ENCODE data around the gene ZBTB8OS. TPM values are rescaled to one million over a fixed set of nuclear protein-coding genes. Genes with fewer than 3 reads are reported as not detected.

The ZBTB8OS gene
- total RNA-seq, 1 experiment from 2014 or later, result 49.2 TPM

DNA sequence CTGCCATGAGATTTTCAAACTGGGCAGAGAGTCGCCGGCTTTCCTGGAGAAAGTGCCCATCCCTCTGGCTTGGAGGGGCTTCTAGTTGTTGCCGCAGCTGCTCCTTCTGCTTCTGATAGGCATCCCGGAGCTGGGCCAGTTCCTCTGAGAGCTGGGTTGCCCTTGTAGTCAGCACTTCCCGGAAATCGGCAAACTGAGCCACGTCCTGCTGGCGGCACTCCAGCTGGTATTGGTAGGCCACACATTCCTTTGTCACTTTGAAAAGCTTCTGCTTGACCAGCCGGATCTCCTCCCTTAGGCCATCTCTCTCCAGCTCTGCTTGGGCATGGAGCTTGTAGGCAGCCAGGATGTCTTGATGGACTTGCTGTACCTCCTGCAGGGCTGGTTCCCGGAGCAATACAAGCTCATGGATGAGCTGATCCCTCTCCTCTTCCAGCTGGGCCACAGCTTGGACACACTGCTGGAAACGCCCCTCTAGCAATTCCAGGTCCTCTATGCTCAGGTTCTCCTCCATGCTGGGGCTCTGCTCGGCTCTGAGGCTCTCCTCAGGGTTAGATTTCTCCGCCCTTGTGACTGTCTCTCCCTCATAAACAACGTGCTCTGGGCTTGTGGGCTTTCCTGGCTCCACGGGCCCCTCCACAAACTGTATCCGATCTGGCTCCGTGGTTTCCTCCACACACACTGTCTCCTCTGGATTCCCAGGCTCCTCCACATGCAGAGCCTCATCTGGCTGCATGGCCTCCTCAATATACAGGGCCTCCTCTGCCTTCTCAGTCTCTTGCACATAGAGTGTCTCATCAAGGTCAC, 45.0 kb upstream of the ZBTB8OS start (continued):
- TF ChIP-seq, protein P1, sequence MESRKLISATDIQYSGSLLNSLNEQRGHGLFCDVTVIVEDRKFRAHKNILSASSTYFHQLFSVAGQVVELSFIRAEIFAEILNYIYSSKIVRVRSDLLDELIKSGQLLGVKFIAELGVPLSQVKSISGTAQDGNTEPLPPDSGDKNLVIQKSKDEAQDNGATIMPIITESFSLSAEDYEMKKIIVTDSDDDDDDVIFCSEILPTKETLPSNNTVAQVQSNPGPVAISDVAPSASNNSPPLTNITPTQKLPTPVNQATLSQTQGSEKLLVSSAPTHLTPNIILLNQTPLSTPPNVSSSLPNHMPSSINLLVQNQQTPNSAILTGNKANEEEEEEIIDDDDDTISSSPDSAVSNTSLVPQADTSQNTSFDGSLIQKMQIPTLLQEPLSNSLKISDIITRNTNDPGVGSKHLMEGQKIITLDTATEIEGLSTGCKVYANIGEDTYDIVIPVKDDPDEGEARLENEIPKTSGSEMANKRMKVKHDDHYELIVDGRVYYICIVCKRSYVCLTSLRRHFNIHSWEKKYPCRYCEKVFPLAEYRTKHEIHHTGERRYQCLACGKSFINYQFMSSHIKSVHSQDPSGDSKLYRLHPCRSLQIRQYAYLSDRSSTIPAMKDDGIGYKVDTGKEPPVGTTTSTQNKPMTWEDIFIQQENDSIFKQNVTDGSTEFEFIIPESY (IDR thresholded peaks at IDR 0.05; ENCODE audit: extremely low read depth, insufficient replicate concordance, low read length), result no peak
- TF ChIP-seq, protein P2, sequence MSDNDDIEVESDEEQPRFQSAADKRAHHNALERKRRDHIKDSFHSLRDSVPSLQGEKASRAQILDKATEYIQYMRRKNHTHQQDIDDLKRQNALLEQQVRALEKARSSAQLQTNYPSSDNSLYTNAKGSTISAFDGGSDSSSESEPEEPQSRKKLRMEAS (IDR thresholded peaks at IDR 0.05), result no peak
- TF ChIP-seq EZH2 (IDR thresholded peaks at IDR 0.05) (no peak), POLR2AphosphoS5 (IDR thresholded peaks at IDR 0.05; ENCODE audit: low read depth, low read length) (no peak), CBX3 (IDR thresholded peaks at IDR 0.05; ENCODE audit: low read depth) (no peak), RAD21 (IDR thresholded peaks at IDR 0.05; ENCODE audit: low read depth) (no peak), SIN3A (IDR thresholded peaks at IDR 0.05; ENCODE audit: low read depth) (no peak)

DNA sequence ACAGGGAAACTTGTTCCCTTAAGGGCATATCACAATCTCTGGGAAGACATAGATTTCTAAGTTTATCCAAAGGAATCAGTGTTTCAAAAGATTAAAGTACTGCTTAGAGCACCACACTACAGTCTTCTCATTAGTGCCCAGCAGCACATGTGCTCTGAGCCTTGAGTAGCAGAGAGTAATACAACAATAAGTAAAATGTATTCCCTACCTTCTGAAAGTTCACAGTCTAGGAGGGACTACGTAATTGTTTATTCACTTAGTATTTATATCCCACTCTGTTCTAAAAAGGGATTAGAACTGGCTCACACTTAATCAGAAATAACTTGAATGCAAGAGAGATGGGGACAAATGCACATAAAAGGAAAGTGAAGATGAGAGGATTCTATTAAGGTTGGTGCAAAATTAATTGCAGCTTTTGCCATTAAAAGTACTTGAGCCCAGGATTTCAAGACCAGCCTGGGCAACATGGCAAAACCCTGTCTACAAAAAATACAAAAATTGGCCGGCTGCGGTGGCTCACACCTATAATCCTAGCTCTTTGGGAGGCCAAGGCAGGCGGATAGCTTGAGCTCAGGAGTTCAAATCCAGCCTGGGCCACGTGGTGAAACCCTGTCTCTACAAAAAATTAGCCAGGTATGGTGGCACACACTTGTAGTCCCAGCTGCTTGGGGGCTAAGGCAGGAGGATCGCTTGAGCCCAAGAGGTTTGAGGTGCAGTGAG, 43.3 kb upstream of the ZBTB8OS start:
- H3K4me2 ChIP-seq (ENCODE audit: low read length), result no peak overlapping the region
- ATAC-seq, result no peak

More for the DNA sequence above, 43.3 kb upstream of the ZBTB8OS start:
- ChIA-PET RAD21 (ENCODE audit: low non-redundant PET in 1 of 2, low total read pairs in 2 of 2, uncharacterized antibody in 2 of 2, unreplicated experiment in 2 of 2) (no interaction called here), POLR2A (no interaction called here), CTCF (no interaction called here)
- DNase-seq (ENCODE audit: low read depth, low spot score), result no peak
- intact Hi-C loops (cut with micrococcal nuclease), result no loop called here
- H4K20me1 ChIP-seq (ENCODE audit: insufficient read depth), result no peaks in the 10 kb centered on the region
- H3K4me1 ChIP-seq (ENCODE audit: control insufficient read depth in 1 of 2, insufficient read depth in 2 of 2, low read length in 2 of 2), result peaks cover 9 to 13% of the 10 kb centered on the region in 2 experiments
- H3K79me2 ChIP-seq (ENCODE audit: insufficient read depth, low read length), result no peaks in the 10 kb centered on the region
- H3K27me3 ChIP-seq (ENCODE audit: insufficient read depth, low read length), result no peaks in the 10 kb centered on the region
- H2AFZ ChIP-seq (ENCODE audit: low read depth, low read length, poor library complexity, severe bottlenecking), result no peak overlapping the region
- H3K9ac ChIP-seq (ENCODE audit: low read length), result no peak overlapping the region
- H3K9me3 ChIP-seq (ENCODE audit: control insufficient read depth in 1 of 2, insufficient read depth in 1 of 2, low read depth in 1 of 2, low read length in 2 of 2), result no peaks in the 10 kb centered on the region
- no peak overlapping the region for H3K27ac ChIP-seq (ENCODE audit: low read depth, low read length)
- H3K9me2 ChIP-seq (ENCODE audit: insufficient read depth), result no peaks in the 10 kb centered on the region
- no peak for TF ChIP-seq EZH2 (IDR thresholded peaks at IDR 0.05)
- no peak for TF ChIP-seq SRF (IDR thresholded peaks at IDR 0.05; ENCODE audit: low read depth)
- TF ChIP-seq CTCF (IDR thresholded peaks at IDR 0.05 in 2 of 3, conservative IDR thresholded peaks at IDR 0.05 in 1 of 3; ENCODE audit: borderline replicate concordance in 1 of 3, insufficient read depth in 1 of 3, low read depth in 2 of 3, low read length in 2 of 3), result no peak
- TF ChIP-seq TCF7L2 (IDR thresholded peaks at IDR 0.05; ENCODE audit: borderline replicate concordance, extremely low read depth, insufficient read depth, insufficient read length), result no peak
- no peak for TF ChIP-seq JUND (IDR thresholded peaks at IDR 0.05)
- no peak for TF ChIP-seq SIN3A (IDR thresholded peaks at IDR 0.05; ENCODE audit: low read depth)
- TF ChIP-seq POLR2AphosphoS5 (IDR thresholded peaks at IDR 0.05; ENCODE audit: low read depth, low read length), result no peak
- TF ChIP-seq CBX3 (IDR thresholded peaks at IDR 0.05; ENCODE audit: low read depth), result no peak
- TF ChIP-seq, protein P3, sequence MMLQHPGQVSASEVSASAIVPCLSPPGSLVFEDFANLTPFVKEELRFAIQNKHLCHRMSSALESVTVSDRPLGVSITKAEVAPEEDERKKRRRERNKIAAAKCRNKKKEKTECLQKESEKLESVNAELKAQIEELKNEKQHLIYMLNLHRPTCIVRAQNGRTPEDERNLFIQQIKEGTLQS (IDR thresholded peaks at IDR 0.05), result no peak
- no peak for TF ChIP-seq POLR2A (IDR thresholded peaks at IDR 0.05; ENCODE audit: borderline replicate concordance, extremely low read depth, insufficient read depth, insufficient read length)
- TF ChIP-seq YY1 (IDR thresholded peaks at IDR 0.05; ENCODE audit: extremely low read depth, insufficient replicate concordance, low read depth, low read length), result no peak
- no peak overlapping the region for H3K4me3 ChIP-seq (replicated peaks in 1 of 2; ENCODE audit: low read depth in 1 of 2, low read length in 2 of 2)
- no peaks in the 10 kb centered on the region for H3K36me3 ChIP-seq (ENCODE audit: control insufficient read depth in 1 of 2, insufficient read depth in 2 of 2, low read length in 2 of 2)
- no TSS peak for BruUV-seq (replicated peaks)

Measured in HCT116 (cell line).